H1 (cell line): ENCODE data around the gene PIK3C2G. TPM values are rescaled to one million over a fixed set of nuclear protein-coding genes. Genes with fewer than 3 reads are reported as not detected.

ENCODE experiments used
- POU5F1 ChIP-seq: IDR thresholded peaks from 2 replicates; pipeline ENCODE4 v1.6.1; 2011; ENCODE audit warnings: low read depth, mild to moderate bottlenecking, low read length, moderate library complexity
- TAF7 ChIP-seq: optimal IDR thresholded peaks from 2 replicates; pipeline ENCODE3; 2011; ENCODE audit warnings: low read depth, mild to moderate bottlenecking, inconsistent platforms, low read length, moderate library complexity, borderline replicate concordance
- polyA plus RNA-seq, 7 experiments: library from polyadenylated mRNA; depleted of rRNA in 3 of 7; stranded (reverse) in 5 of 7; unstranded in 2 of 7; fragments of >200 nt in 5 of 7; fragments of 200-250 nt in 2 of 7; gene quantifications; 1 replicate in 5 of 7; 2 replicates in 1 of 7; 4 replicates in 1 of 7; pipeline versions ENCODE4 v1.2.1 to v1.2.3, GENCODE V29; 2011 to 2013; ENCODE audit warnings: missing spikeins in 2 of 7, mixed read lengths in 2 of 7
- total RNA-seq: library from RNA; stranded (reverse); fragmentation: NEBNext Ultra II Directional; extraction: Animal tissue kit (Norgen Biotek cat#: 25700); gene quantifications from 2 replicates; pipeline ENCODE4 v1.2.1, GENCODE V29; 2021

PIK3C2G gene
- total and polyA plus RNA-seq, 2 of the 8 experiments (the other 6 are each of a cell fraction or from before 2014, with no cell fraction given): not detected

DNA sequence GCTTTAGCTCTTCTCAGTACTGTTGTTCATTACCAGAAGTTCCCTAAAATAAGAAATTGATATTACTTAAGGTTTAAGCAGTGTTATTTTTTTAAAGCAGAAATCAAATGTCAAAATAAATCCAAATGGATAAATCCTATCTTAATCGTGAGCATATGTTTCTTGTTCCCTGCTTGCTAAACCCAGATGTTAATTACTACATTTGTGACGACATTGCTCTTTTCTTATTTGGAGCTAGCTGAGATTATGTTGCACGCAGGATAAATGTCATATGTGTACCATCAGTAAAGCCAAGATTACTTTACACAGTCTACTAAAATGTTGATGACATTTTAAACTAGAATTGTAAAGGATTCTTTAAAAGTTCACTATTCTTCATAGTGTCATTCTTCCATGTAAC is 319.0 kb downstream of the PIK3C2G start (continued):
- TF ChIP-seq POU5F1 (no peak), TAF7 (no peak)
